Measurements from ENCODE around the gene ITPR2. TPM values are rescaled to one million over a fixed set of nuclear protein-coding genes. Genes with fewer than 3 reads are reported as not detected.

ITPR2 gene
- total RNA-seq, 4 donors from 2014 or later: 32.6 to 49.8 (median 39.9) TPM

- no peak for TF ChIP-seq POLR2A (IDR thresholded peaks at IDR 0.05)
- TF ChIP-seq CTCF (IDR thresholded peaks at IDR 0.05): no peak
- TF ChIP-seq EP300 (IDR thresholded peaks at IDR 0.05): no peak
- H3K4me1 ChIP-seq: no peaks in the 10 kb centered on the region
- no peaks in the 10 kb centered on the region for H3K9me3 ChIP-seq
- no peaks in the 10 kb centered on the region for H3K27me3 ChIP-seq
- no peak overlapping the region for H3K27ac ChIP-seq
- 94 to 95% methylated on average over 2 of the region's 2 CpGs for WGBS, 2 donors
- DNase-seq (ENCODE audit: low spot score in 2 of 2): no peak
- H3K36me3 ChIP-seq: peaks cover 0 to 3% (median 0%) of the 10 kb centered on the region in 3 donors
- H3K4me3 ChIP-seq: no peak overlapping the region
Measured at GRCh38 chr12:26717757-26718156, 115.2 kb downstream of the ITPR2 start.

- no peaks in the 10 kb centered on the region for H3K27me3 ChIP-seq
- no peak for TF ChIP-seq EP300 (IDR thresholded peaks at IDR 0.05)
- whole genome bisulfite sequencing, 2 donors: 79 to 80% methylated on average over 5 of the region's 5 CpGs
- no peak overlapping the region for H3K4me3 ChIP-seq
- DNase-seq (ENCODE audit: low spot score in 2 of 2): no peak
- H3K9me3 ChIP-seq: no peaks in the 10 kb centered on the region
- H3K27ac ChIP-seq: no peak overlapping the region
- H3K36me3 ChIP-seq: peaks cover 0 to 4% (median 0%) of the 10 kb centered on the region in 3 donors
- no peaks in the 10 kb centered on the region for H3K4me1 ChIP-seq
Measured at GRCh38 chr12:26715232-26715631, 117.8 kb downstream of the ITPR2 start.

GRCh38 chr12:26713885-26714383, 119.1 kb downstream of the ITPR2 start:
- Histone ChIP-seq H3K36me3 (peaks cover 0 to 4% (median 0%) of the 10 kb centered on the region in 3 donors), H3K27me3 (no peaks in the 10 kb centered on the region), H3K27ac (no peak overlapping the region), H3K4me3 (no peak overlapping the region), H3K4me1 (no peaks in the 10 kb centered on the region), H3K9me3 (no peaks in the 10 kb centered on the region)
- 88 to 91% methylated on average over 8 of the region's 8 CpGs for WGBS, 2 donors
- TF ChIP-seq POLR2A (IDR thresholded peaks at IDR 0.05) (no peak), CTCF (IDR thresholded peaks at IDR 0.05) (no peak), EP300 (IDR thresholded peaks at IDR 0.05) (no peak)
- DNase-seq (ENCODE audit: low spot score in 2 of 2): no peak

DNA sequence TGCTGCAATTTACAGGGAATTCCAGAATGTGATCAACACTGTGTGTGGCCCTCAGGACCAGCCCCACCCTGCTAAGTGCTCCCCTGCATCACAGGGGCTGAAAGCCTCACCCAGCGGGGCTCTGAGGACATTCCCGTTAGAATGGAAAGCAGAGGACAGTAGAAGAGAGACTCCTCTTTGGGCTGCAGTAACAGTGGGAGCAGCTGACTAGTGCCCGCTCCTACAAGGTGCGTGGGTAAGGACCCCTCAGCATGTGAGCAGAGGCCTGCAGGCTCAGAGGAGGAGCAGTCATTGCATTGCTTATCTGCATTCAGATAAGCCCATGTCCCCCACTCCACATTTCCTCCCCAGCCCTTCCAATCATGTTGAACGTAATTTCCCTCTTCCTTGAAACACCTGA, 120.1 kb downstream of the ITPR2 start:
- 53 to 85% methylated on average over 5 of the region's 5 CpGs for WGBS, 2 donors
- H3K9me3 ChIP-seq: no peaks in the 10 kb centered on the region
- DNase-seq (ENCODE audit: low spot score in 2 of 2): no peak
- TF ChIP-seq POLR2A (IDR thresholded peaks at IDR 0.05) (no peak), CTCF (IDR thresholded peaks at IDR 0.05) (no peak), EP300 (IDR thresholded peaks at IDR 0.05) (no peak)
- no peaks in the 10 kb centered on the region for H3K4me1 ChIP-seq
- H3K36me3 ChIP-seq: peaks cover 0 to 4% (median 0%) of the 10 kb centered on the region in 3 donors
- H3K27me3 ChIP-seq: no peaks in the 10 kb centered on the region
- no peak overlapping the region for H3K27ac ChIP-seq
- H3K4me3 ChIP-seq: no peak overlapping the region

- H3K9me3 ChIP-seq: no peaks in the 10 kb centered on the region
- H3K4me1 ChIP-seq: no peaks in the 10 kb centered on the region
- no peak for DNase-seq (ENCODE audit: low spot score in 2 of 2)
- no peaks in the 10 kb centered on the region for H3K27me3 ChIP-seq
- WGBS, 2 donors: 85 to 87% methylated on average over 3 of the region's 3 CpGs
- TF ChIP-seq CTCF (IDR thresholded peaks at IDR 0.05) (no peak), EP300 (IDR thresholded peaks at IDR 0.05) (no peak), POLR2A (IDR thresholded peaks at IDR 0.05) (no peak)
- no peak overlapping the region for H3K4me3 ChIP-seq
- H3K27ac ChIP-seq: no peak overlapping the region
- H3K36me3 ChIP-seq: peaks cover 0 to 4% (median 0%) of the 10 kb centered on the region in 3 donors
Measured at GRCh38 chr12:26711569-26711968, 121.4 kb downstream of the ITPR2 start.

DNA sequence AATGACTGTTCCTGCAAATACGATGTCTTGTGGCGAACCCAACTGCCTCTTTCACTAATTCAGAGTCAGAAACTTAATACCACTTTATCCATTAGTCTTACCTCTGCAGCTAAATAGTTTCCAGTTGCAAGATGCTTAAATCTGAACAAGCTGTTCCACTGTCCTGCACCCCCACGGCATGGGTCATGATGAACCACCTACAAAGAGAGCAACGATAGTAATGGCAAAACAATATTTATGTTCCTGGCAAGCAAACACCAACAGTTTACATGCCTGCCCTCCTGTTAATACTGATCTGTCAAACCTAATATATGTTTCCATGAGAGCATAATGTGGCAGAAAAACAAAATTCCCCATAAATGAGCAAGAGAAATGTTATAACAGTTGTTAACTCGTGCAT, 121.9 kb downstream of the ITPR2 start:
- Histone ChIP-seq H3K27me3 (no peaks in the 10 kb centered on the region), H3K4me1 (no peaks in the 10 kb centered on the region), H3K36me3 (peaks cover 0 to 4% (median 0%) of the 10 kb centered on the region in 3 donors), H3K4me3 (no peak overlapping the region), H3K27ac (no peak overlapping the region), H3K9me3 (no peaks in the 10 kb centered on the region)
- no peak for TF ChIP-seq POLR2A (IDR thresholded peaks at IDR 0.05)
- DNase-seq (ENCODE audit: low spot score in 2 of 2): no peak
- 78% methylated on average over 5 of the region's 5 CpGs for WGBS, 2 donors

Data from tibial nerve (tissue), 4 donors.